HUES64 (cell line): ENCODE measurements around the gene DDX20. TPM values are rescaled to one million over a fixed set of nuclear protein-coding genes. Genes with fewer than 3 reads are reported as not detected.
A peak's percentile ranks its signal among the peaks of the same experiment; 100 is the strongest.

ENCODE experiments used
- H3K27ac ChIP-seq: 2 replicates; pipeline ENCODE4 v1.7.0; 2013; ENCODE audit warnings: low read depth, low read length, inconsistent platforms
- H3K27me3 ChIP-seq: 2 replicates; pipeline ENCODE4 v1.6.1; 2013; ENCODE audit warnings: mild to moderate bottlenecking, low read length; ENCODE audit not compliant: insufficient read depth
- H3K36me3 ChIP-seq: 2 replicates; pipeline ENCODE4 v1.6.1; 2013; ENCODE audit warnings: mild to moderate bottlenecking, low read length; ENCODE audit not compliant: insufficient read depth
- H3K4me1 ChIP-seq: 2 replicates; pipeline ENCODE4 v1.6.1; 2013; ENCODE audit warnings: mild to moderate bottlenecking, low read length, moderate library complexity; ENCODE audit not compliant: insufficient read depth
- H3K4me3 ChIP-seq: 2 replicates; pipeline ENCODE4 v1.5.1; 2013; ENCODE audit warnings: mild to moderate bottlenecking, low read length, moderate library complexity
- H3K9ac ChIP-seq: 2 replicates; pipeline ENCODE4 v1.6.1; 2013; ENCODE audit warnings: mild to moderate bottlenecking, low read depth, low read length
- H3K9me3 ChIP-seq: 2 replicates; pipeline ENCODE4 v1.6.1; 2013; ENCODE audit warnings: low read depth, low read length; ENCODE audit not compliant: insufficient read depth
- WGBS: fragments of 150-250, 120-280 bp; methylation state at CpG from one replicate; pipeline ENCODE4 v1.1.7; 2013; ENCODE audit warnings: missing lambda C conversion rate; 5-methylcytosine and 5-hydroxymethylcytosine counted together
- polyA plus RNA-seq, 2 experiments: library from polyadenylated mRNA; stranded (reverse); fragments of 50-300 nt; gene quantifications; one replicate each; pipeline ENCODE4 v1.2.3, GENCODE V29; 2013

DDX20 gene
- 21.2 TPM for polyA plus RNA-seq (2013, experiment 1 of 2)
- 21.4 TPM for polyA plus RNA-seq (2013, experiment 2 of 2)

- H3K9me3 ChIP-seq, result no peaks in the 10 kb centered on the region
- no peaks in the 10 kb centered on the region for H3K27me3 ChIP-seq
- under 1% methylated on average over 67 of the region's 67 CpGs for WGBS
- H3K9ac ChIP-seq, result peak within 1 kb of the TSS; percentile 94
- peaks cover 30% of the 10 kb centered on the region for H3K36me3 ChIP-seq
- peaks cover 11% of the 10 kb centered on the region for H3K4me1 ChIP-seq
- H3K27ac ChIP-seq, result peak within 1 kb of the TSS; percentile 95
- H3K4me3 ChIP-seq, result peak within 1 kb of the TSS; percentile 85
Measured at GRCh38 chr1:111755331-111756123, at the start of gene DDX20. Gene DDX20, plus strand, starts transcription at chr1:111755901. Its CDS starts 24 bp downstream, at chr1:111755925.

GRCh38 chr1:111706921-111707320 is 48.8 kb upstream of the DDX20 start:
- H3K9ac ChIP-seq, result no peak overlapping the region
- no peaks in the 10 kb centered on the region for H3K27me3 ChIP-seq
- H3K4me1 ChIP-seq, result no peaks in the 10 kb centered on the region
- peaks cover 75% of the 10 kb centered on the region for H3K36me3 ChIP-seq
- H3K27ac ChIP-seq, result no peak overlapping the region
- 89% methylated on average over 2 of the region's 2 CpGs for WGBS
- H3K9me3 ChIP-seq, result no peaks in the 10 kb centered on the region
- H3K4me3 ChIP-seq, result no peak overlapping the region

GRCh38 chr1:111707906-111708305 is 47.8 kb upstream of the DDX20 start:
- Histone ChIP-seq H3K9me3 (no peaks in the 10 kb centered on the region), H3K27ac (no peak overlapping the region), H3K4me3 (no peak overlapping the region), H3K36me3 (peaks cover 67% of the 10 kb centered on the region), H3K27me3 (no peaks in the 10 kb centered on the region), H3K9ac (no peak overlapping the region), H3K4me1 (no peaks in the 10 kb centered on the region)
- 96% methylated on average over 8 of the region's 9 CpGs for WGBS

GRCh38 chr1:111709986-111710385 is 45.7 kb upstream of the DDX20 start:
- WGBS, result 83% methylated on average over 1 of the region's 1 CpG
- H3K9me3 ChIP-seq, result no peaks in the 10 kb centered on the region
- H3K4me1 ChIP-seq, result no peaks in the 10 kb centered on the region
- H3K4me3 ChIP-seq, result no peak overlapping the region
- H3K27me3 ChIP-seq, result no peaks in the 10 kb centered on the region
- peaks cover 47% of the 10 kb centered on the region for H3K36me3 ChIP-seq
- H3K27ac ChIP-seq, result no peak overlapping the region
- H3K9ac ChIP-seq, result no peak overlapping the region

GRCh38 chr1:111716333-111716732 is 39.4 kb upstream of the DDX20 start:
- Histone ChIP-seq H3K4me3 (no peak overlapping the region), H3K27me3 (no peaks in the 10 kb centered on the region), H3K36me3 (0 out of 2 replicates have a peak, but pooled peaks cover 2% of the 10 kb centered on the region), H3K9me3 (no peaks in the 10 kb centered on the region), H3K9ac (no peak overlapping the region), H3K4me1 (peaks cover 13% of the 10 kb centered on the region; the same call in 1 of the 2 replicates), H3K27ac (no peak overlapping the region)
- 72% methylated on average over 3 of the region's 3 CpGs for WGBS

GRCh38 chr1:111717450-111717849 is 38.3 kb upstream of the DDX20 start:
- WGBS, result 94% methylated on average over 2 of the region's 2 CpGs
- H3K36me3 ChIP-seq, result 0 out of 2 replicates have a peak, but pooled peaks cover 2% of the 10 kb centered on the region
- H3K27ac ChIP-seq, result no peak overlapping the region
- H3K27me3 ChIP-seq, result no peaks in the 10 kb centered on the region
- no peak overlapping the region for H3K9ac ChIP-seq
- H3K9me3 ChIP-seq, result no peaks in the 10 kb centered on the region
- no peak overlapping the region for H3K4me3 ChIP-seq
- peaks cover 15% of the 10 kb centered on the region; the same call in 1 of the 2 replicates for H3K4me1 ChIP-seq

- Histone ChIP-seq H3K27me3 (no peaks in the 10 kb centered on the region), H3K27ac (no peak overlapping the region), H3K9ac (no peak overlapping the region), H3K9me3 (no peaks in the 10 kb centered on the region), H3K36me3 (0 out of 2 replicates have a peak, but pooled peaks cover 2% of the 10 kb centered on the region), H3K4me3 (no peak overlapping the region), H3K4me1 (peaks cover 15% of the 10 kb centered on the region; the same call in 1 of the 2 replicates)
- WGBS, result 91% methylated on average over 5 of the region's 5 CpGs
Measured at GRCh38 chr1:111719135-111719534, 36.6 kb upstream of the DDX20 start.

GRCh38 chr1:111719674-111720132 is 36.0 kb upstream of the DDX20 start:
- no peaks in the 10 kb centered on the region for H3K27me3 ChIP-seq
- no peak overlapping the region for H3K4me3 ChIP-seq
- H3K36me3 ChIP-seq, result 0 out of 2 replicates have a peak, but pooled peaks cover 2% of the 10 kb centered on the region
- H3K9ac ChIP-seq, result no peak overlapping the region
- WGBS, result 89% methylated on average over 2 of the region's 4 CpGs
- no peaks in the 10 kb centered on the region for H3K9me3 ChIP-seq
- peaks cover 17% of the 10 kb centered on the region; the same call in 1 of the 2 replicates for H3K4me1 ChIP-seq
- no peak overlapping the region for H3K27ac ChIP-seq

- H3K27ac ChIP-seq, result no peak overlapping the region
- H3K27me3 ChIP-seq, result no peaks in the 10 kb centered on the region
- no peaks in the 10 kb centered on the region for H3K9me3 ChIP-seq
- 81% methylated on average over 7 of the region's 7 CpGs for WGBS
- 0 out of 2 replicates have a peak, but pooled peaks cover 2% of the 10 kb centered on the region for H3K36me3 ChIP-seq
- H3K9ac ChIP-seq, result no peak overlapping the region
- peaks cover 24% of the 10 kb centered on the region for H3K4me1 ChIP-seq
- H3K4me3 ChIP-seq, result no peak overlapping the region
Measured at GRCh38 chr1:111720274-111720976, 35.3 kb upstream of the DDX20 start.

- WGBS, result 83% methylated on average over 10 of the region's 10 CpGs
- Histone ChIP-seq H3K27ac (no peak overlapping the region), H3K36me3 (0 out of 2 replicates have a peak, but pooled peaks cover 2% of the 10 kb centered on the region)
Measured at GRCh38 chr1:111720977-111721786, 34.5 kb upstream of the DDX20 start.

More at GRCh38 chr1:111720977-111721786, 34.5 kb upstream of the DDX20 start:
- Histone ChIP-seq H3K4me1 (peaks cover 24% of the 10 kb centered on the region), H3K27me3 (no peaks in the 10 kb centered on the region), H3K9ac (no peak overlapping the region), H3K4me3 (no peak overlapping the region), H3K9me3 (no peaks in the 10 kb centered on the region)
